Peyer's patch (tissue), 4 donors: ENCODE results near the gene CCDC187. TPM values are rescaled to one million over a fixed set of nuclear protein-coding genes. Genes with fewer than 3 reads are reported as not detected.

Source experiments
- DNase-seq, 3 donors: peaks; one replicate each; pipeline ENCODE4 v3.0.0-alpha.2; 2017 to 2019
- H3K27ac ChIP-seq, 4 donors: fragments of 200-600 bp; sonication (generic); one replicate each; pipeline ENCODE4 v1.5.1; 2016 to 2019
- H3K27me3 ChIP-seq, 2 donors: fragments of 200-600 bp; sonication (generic); one replicate each; pipeline ENCODE4 v1.5.1; 2019
- H3K36me3 ChIP-seq, 3 donors: fragments of 200-600 bp; sonication (generic); one replicate each; pipeline ENCODE4 v1.5.1; 2016 to 2019
- H3K4me1 ChIP-seq, 4 donors: fragments of 200-600 bp; sonication (generic); one replicate each; pipeline ENCODE4 v1.5.1; 2016 to 2019
- H3K4me3 ChIP-seq, 4 donors: fragments of 200-600 bp; sonication (generic); 1 replicate in 3 of 4; 2 replicates in 1 of 4; pipeline ENCODE4 v1.5.1; 2016 to 2019; ENCODE audit warnings: mild to moderate bottlenecking in 1 of 4
- H3K9me3 ChIP-seq, 4 donors: fragments of 200-600 bp; sonication (generic); one replicate each; pipeline ENCODE4 v1.5.1; 2016 to 2019; ENCODE audit warnings: mild to moderate bottlenecking in 1 of 4
- POLR2A ChIP-seq, 2 donors: fragments of 450-650 bp; IDR thresholded peaks; one replicate each; pipeline ENCODE4 v1.5.1; 2017; ENCODE audit warnings: antibody characterized with exemption in 2 of 2, mild to moderate bottlenecking in 2 of 2, moderate library complexity in 2 of 2
- total RNA-seq, 4 donors: library from RNA; depleted of rRNA; stranded (reverse); fragments of >200 nt; gene quantifications; one replicate each; pipeline ENCODE4 v1.1.0, GENCODE V29; 2016
- TF ChIP-seq, protein P1 (sequence below), 6 experiments: fragments of 450-650 bp in 4 of 6; fragments of 200-600 bp in 2 of 6; sonication (generic) in 1 of 6; IDR thresholded peaks; one replicate each; pipeline ENCODE4 v1.5.1; 2017 to 2019; ENCODE audit warnings: antibody characterized with exemption in 6 of 6, mild to moderate bottlenecking in 3 of 6, moderate library complexity in 1 of 6

CCDC187 gene
- total RNA-seq, 4 donors from 2014 or later: 0.35 to 1.0 (median 0.67) TPM; not detected in 1

DNA sequence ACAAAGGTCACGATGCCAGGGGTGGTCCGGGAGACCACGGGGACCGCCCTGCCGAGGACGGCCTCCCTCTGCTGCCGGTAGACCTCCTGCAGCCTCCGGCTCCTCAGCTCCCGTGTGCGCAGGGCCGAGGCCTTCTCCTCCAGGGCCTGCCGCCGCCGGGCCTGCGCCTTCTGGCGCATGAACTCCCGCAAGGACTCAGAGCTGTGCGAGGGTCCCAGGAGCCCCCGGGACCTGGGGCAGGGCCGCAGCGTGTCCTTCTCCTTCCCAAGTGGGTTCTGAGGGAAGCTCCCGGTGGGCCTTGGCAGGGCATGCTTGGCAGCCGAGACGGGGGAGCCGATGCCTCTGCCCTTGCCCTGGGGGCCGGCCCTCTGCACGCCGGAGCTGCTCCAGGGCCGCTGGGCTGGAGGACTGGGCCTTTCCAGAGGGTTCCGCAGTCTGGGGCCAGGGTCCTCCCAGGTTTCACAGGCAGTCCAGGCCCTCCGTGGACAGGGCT lies 13.3 kb downstream of the CCDC187 start:
- TF ChIP-seq POLR2A (IDR thresholded peaks at IDR 0.05): no peak
- TF ChIP-seq, protein P1, sequence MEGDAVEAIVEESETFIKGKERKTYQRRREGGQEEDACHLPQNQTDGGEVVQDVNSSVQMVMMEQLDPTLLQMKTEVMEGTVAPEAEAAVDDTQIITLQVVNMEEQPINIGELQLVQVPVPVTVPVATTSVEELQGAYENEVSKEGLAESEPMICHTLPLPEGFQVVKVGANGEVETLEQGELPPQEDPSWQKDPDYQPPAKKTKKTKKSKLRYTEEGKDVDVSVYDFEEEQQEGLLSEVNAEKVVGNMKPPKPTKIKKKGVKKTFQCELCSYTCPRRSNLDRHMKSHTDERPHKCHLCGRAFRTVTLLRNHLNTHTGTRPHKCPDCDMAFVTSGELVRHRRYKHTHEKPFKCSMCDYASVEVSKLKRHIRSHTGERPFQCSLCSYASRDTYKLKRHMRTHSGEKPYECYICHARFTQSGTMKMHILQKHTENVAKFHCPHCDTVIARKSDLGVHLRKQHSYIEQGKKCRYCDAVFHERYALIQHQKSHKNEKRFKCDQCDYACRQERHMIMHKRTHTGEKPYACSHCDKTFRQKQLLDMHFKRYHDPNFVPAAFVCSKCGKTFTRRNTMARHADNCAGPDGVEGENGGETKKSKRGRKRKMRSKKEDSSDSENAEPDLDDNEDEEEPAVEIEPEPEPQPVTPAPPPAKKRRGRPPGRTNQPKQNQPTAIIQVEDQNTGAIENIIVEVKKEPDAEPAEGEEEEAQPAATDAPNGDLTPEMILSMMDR (IDR thresholded peaks at IDR 0.05): no peak
- H3K27ac ChIP-seq: no peak overlapping the region
- no peak overlapping the region for H3K4me3 ChIP-seq
- H3K36me3 ChIP-seq: no peaks in the 10 kb centered on the region
- H3K4me1 ChIP-seq: no peaks in the 10 kb centered on the region
- no peak for DNase-seq
- no peaks in the 10 kb centered on the region for H3K27me3 ChIP-seq
- H3K9me3 ChIP-seq: no peaks in the 10 kb centered on the region

DNA sequence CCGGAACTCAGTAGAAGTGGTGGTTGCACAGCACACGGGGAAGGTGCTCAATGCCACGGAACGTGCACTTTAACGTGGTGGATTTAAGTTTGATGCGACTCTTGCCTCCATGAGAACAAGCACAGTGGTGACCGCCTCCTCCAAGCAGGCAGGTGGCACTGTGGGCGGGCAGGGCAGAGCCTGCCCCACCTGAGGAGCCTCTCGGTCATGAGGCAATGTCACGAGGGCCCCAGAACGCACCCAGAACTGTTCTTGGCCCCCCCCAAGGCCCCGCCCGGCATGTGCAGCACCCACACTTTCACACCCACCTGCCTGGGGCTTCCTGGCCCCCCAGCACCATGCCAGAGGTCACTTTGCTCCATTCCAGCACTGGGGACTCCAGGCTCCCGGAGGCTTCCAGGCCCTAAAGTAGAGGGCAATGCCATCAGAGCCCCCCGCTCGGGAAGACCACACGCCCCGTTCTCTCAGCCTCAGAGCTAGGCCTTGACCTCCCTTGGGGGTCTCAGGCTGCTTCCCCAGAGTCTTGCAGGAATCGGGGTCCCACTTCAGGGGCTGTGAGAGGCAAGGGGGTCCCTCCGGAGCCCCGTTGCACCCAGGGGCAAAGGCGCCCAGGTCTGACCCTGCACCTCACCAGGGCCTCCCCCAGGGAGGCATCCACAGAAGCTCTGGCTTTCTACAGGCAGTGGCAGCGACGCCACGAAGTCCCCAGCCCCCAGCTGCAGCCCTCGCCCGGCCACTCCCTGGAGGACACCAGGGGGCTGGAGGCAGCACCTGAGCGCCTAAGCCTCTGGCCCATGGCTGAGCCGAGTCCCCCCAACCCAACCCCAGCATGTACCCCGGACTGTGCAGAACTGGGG lies 14.0 kb downstream of the CCDC187 start:
- TF ChIP-seq POLR2A (IDR thresholded peaks at IDR 0.05): no peak
- TF ChIP-seq, protein P1 (IDR thresholded peaks at IDR 0.05): no peak
- H3K4me1 ChIP-seq: no peaks in the 10 kb centered on the region
- H3K27ac ChIP-seq: no peak overlapping the region
- no peaks in the 10 kb centered on the region for H3K27me3 ChIP-seq
- no peaks in the 10 kb centered on the region for H3K9me3 ChIP-seq
- H3K4me3 ChIP-seq: no peak overlapping the region
- DNase-seq: no peak
- no peaks in the 10 kb centered on the region for H3K36me3 ChIP-seq

DNA sequence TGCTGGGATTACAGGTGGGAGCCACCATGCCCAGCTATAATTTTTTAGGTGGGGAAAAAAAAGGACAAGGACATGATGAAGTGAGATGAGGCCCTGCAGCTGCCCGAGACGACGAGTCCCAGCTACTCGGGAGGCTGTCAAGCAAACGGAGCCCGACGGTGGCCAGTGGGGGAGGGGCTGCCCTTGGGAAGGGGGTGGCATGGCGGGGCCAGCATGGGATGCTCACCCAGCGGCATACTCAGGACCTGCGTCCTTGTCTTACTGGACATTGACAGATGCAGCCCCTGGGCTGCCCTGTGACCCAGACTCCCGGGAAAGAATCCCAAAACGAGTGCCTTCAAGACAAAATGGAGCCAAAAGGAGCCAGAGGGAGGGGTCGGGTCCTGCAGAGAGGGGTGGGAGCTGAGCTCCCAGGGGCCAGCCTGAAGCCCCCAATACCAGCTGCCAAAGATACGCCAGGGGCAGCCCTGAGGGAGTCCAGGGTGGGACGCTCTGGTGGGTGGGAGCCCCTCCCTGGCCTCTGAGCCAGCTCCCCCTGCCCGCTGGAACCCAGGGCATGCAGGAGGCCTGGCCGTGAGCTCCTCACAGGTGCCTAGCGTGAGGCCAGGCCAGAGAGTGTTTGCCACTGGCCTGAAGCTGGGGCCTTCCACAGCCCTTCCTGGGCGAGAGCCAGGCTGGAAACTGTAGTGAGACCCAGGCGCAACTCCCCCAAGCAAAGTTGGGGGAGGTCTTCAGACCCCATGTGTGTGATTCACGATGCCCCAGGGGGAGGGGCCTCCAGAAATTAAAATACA lies 15.7 kb downstream of the CCDC187 start:
- Histone ChIP-seq H3K36me3 (no peaks in the 10 kb centered on the region), H3K9me3 (no peaks in the 10 kb centered on the region), H3K4me3 (no peak overlapping the region), H3K27ac (no peak overlapping the region), H3K4me1 (peaks cover 0 to 5% (median 3%) of the 10 kb centered on the region in 4 donors), H3K27me3 (no peaks in the 10 kb centered on the region)
- TF ChIP-seq POLR2A (IDR thresholded peaks at IDR 0.05): no peak
- TF ChIP-seq, protein P1 (IDR thresholded peaks at IDR 0.05): no peak
- no peak for DNase-seq

DNA sequence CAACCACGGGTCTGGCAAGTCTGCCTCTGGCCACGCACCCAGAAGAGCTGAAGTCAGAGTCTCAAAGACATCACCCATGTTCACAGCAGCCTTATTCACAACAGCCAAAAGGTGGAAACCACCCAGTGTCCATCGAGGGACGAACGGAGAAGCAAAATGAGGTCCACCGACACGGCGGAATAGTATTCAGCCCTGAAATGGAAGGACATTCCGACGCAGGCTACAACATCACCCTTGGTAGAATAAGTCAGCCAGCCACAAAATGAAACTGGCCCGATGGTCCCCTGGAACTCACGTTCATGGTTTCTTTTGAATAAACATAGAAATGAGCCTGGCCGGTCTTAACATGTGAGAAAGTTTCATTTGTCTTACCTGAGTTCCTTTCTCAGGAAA lies 16.9 kb downstream of the CCDC187 start:
- TF ChIP-seq, protein P1 (IDR thresholded peaks at IDR 0.05): no peak
- TF ChIP-seq POLR2A (IDR thresholded peaks at IDR 0.05): no peak
- Histone ChIP-seq H3K4me1 (peaks cover 0 to 13% (median 4%) of the 10 kb centered on the region in 4 donors), H3K27me3 (no peaks in the 10 kb centered on the region), H3K4me3 (no peak overlapping the region), H3K9me3 (no peaks in the 10 kb centered on the region), H3K36me3 (no peaks in the 10 kb centered on the region), H3K27ac (no peak overlapping the region)
- no peak for DNase-seq

DNA sequence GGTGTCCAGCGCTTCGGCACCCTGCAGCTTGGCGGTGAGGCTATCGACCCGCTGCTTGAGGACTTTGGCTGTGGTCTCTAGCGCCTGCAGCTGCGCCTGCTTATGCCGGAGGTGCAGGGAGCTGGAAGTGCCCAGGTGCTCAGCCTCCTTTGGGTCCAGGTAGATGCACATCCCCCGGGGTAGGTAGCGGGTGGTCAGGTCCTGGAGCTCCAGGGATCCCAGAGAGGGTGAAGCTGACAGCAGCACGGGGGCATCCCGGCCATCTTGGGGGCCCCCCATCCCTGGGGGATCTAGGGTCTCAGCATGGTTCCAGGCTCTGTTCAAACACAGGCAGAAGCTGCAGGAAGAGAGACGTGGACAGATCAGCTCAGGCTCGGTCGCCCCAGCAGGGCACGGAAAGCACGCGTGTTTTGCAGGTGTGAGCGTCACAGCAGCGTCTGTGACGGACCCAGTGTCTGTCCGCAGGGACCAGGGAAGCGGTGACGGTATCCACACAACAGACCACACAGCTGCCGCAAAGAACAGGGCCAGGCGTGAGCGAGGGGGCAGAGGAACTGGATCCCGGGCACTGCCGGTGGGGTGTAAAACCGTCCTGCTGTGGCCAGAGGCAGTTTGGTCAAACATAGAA lies 17.4 kb downstream of the CCDC187 start:
- no peaks in the 10 kb centered on the region for H3K9me3 ChIP-seq
- no peaks in the 10 kb centered on the region for H3K36me3 ChIP-seq
- H3K4me3 ChIP-seq: no peak overlapping the region
- peaks cover 0 to 13% (median 4%) of the 10 kb centered on the region in 4 donors for H3K4me1 ChIP-seq
- no peaks in the 10 kb centered on the region for H3K27me3 ChIP-seq
- no peak overlapping the region for H3K27ac ChIP-seq
- DNase-seq: no peak
- TF ChIP-seq POLR2A (IDR thresholded peaks at IDR 0.05): no peak
- TF ChIP-seq, protein P1 (IDR thresholded peaks at IDR 0.05): no peak
